HG03196 (cell line): ENCODE results near the gene TMEM267.
A peak's percentile ranks its signal among the peaks of the same experiment; 100 is the strongest.
"Not testable (repeated sequence)": the region's sequence is repeated elsewhere in the genome, so short reads cannot be mapped to it uniquely, and the experiment has no call there.

Experiments used
- ATAC-seq: cut with Tn5 transposase; IDR thresholded peaks from one replicate; pipeline ENCODE4 v1.9.1; 2021; ENCODE audit not compliant: unreplicated experiment

Gene TMEM267

DNA sequence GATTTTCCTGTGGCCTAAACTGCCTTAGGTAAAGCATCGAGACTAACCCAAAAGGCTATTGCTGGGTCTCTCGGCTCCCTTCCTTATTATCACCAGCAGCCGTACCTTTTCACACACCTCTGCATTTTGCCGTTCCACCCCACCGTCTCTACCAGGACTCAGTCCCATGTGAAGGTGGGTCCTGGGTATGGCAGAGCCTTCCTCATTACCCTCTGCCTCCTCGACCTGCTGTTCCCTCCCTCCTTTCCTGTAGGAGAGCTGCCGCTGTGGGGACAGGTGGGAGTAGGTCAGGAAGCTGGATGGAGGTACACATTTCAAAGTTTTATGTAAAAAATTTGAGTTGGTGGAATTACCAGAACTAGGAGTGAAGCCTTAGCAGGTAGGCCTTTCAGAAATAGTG is 73.3 kb downstream of the TMEM267 start:
- no peak for ATAC-seq

DNA sequence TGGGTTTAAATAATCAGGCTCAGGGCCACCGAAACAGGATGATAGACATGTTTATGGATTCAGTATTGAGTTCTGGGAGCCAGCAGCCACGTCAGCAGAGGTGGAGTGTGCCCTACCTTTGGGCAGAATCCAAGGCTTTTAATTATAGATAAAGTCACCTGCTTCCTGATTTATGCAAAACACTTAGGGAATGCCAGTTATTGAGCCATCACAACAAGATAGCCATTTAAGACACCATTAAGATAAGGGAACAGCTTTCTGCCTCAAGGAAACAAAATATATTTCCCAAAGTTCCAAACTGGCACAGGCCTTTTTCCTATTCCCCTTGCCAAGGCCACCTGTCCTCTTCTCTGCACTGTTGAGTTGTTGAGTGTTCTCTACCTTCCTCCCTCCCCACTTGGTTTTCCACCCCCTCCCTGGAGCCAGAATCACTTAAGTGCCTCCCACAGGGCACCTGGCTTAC is 73.8 kb downstream of the TMEM267 start:
- ATAC-seq = no peak

DNA sequence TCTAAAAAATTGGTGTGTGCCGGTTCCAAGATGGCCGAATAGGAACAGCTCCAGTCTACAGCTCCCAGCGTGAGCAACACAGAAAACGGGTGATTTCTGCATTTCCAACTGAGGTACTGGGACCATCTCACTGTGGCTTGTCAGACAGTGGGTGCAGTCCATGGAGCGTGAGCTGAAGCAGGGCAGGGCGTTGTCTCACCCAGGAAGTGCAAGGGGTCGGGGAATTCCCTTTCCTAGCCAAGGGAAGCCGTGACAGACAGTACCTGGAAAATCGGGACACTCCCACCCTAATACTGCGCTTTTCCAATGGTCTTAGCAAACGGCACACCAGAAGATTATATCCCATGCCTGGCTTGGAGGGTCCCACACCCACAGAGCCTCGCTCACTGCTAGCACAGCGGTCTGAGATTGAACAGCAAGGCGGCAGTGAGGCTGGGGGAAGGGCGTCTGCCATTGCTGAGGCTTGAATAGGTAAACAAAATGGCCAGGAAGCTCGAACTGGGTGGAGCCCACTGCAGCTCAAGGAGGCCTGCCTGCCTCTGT is 81.1 kb downstream of the TMEM267 start:
- ATAC-seq = not testable (repeated sequence)

DNA sequence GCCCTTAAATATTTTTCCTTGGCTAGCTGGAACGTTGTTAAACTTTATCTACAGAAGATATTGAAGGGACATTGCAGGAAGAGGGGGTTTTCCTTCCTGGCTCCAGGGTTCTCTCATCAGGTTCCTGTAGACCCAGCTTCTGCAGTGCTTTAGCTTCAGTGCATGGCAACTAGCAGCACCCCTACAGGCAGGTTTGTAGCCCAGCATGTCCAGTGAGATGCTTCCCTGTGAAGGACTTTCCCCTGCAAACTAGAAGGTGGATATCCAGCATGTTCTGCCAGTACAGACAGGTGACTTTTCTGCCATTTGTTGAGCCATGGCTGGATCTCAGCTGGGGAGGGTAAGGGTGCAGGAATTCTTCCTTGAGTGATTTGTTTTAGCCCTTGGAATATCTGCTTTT is 81.8 kb downstream of the TMEM267 start:
- ATAC-seq = no peak

DNA sequence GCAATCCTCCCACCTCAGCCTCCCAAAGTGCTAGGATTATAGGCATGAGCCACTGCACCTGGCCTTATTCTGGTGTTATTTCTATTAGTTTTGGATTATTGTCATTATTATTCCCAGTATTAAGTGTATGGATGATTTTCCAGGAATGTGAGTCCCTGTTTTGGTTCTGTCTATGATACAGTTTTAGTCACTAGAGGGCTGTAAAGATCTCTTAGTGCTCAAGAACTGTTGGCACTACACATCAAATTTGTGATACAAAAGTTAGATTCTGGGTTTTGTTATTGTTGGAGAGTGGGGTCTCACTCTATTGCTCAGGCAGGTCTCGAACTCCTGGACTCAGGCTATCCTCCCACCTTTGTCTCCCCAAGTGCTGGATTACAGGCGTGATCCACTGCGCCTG is 83.6 kb downstream of the TMEM267 start:
- ATAC-seq = no peak

DNA sequence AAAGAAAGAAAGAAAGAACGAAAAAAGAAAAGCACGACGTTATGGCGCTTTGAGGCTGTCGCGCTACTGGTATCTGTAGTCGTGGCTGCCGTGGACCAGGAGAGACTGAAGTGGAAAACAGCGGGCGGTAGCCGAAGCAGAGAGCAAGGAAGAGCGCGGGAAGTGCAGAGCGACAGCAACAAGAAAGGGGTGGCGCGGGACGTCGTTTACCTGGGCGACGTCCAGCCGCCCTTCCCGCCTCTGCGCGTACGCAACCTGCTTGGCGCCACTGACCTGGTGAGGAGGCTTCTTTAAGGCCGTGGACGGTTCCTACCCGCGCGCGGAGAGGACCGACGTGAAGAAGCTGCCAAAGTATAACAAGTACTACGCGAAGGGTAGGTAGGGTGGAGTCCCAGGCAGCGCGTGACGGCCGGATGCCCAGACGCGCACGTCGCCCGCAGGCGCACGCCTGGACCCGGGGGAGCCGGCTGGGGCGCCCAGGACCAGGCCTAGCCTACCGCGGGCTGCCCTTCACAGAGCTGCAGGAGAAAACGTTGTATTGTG is 86.8 kb downstream of the TMEM267 start:
- peak; percentile 97 for ATAC-seq
